K562 (cell line): ENCODE data around the gene CD46. TPM values are rescaled to one million over a fixed set of nuclear protein-coding genes. Genes with fewer than 3 reads are reported as not detected.

Experiments
- ARHGAP35 ChIP-seq: fragments of 450-650 bp; IDR thresholded peaks from 2 replicates; pipeline ENCODE4 v1.6.1; 2018; ENCODE audit not compliant: partially characterized antibody
- BRF1 ChIP-seq: IDR thresholded peaks from 3 replicates; pipeline ENCODE4 v1.6.1; 2011; ENCODE audit warnings: borderline replicate concordance, mild to moderate bottlenecking; ENCODE audit not compliant: insufficient read length; ENCODE audit errors: extremely low read depth
- CREBBP ChIP-seq: IDR thresholded peaks from one replicate; pipeline ENCODE4 v1.6.1; 2012; ENCODE audit warnings: low read depth, mild to moderate bottlenecking, control low read depth, inconsistent platforms, low read length
- CREM ChIP-seq: IDR thresholded peaks from 2 replicates; pipeline ENCODE4 v1.6.1; 2014; ENCODE audit warnings: antibody characterized with exemption, low read depth
- DNMT1 ChIP-seq: fragments of 450-650 bp; IDR thresholded peaks from 2 replicates; pipeline ENCODE4 v1.6.1; 2016; ENCODE audit warnings: antibody characterized with exemption, mild to moderate bottlenecking
- EHMT2 ChIP-seq: fragments of 450-650 bp; IDR thresholded peaks from 2 replicates; pipeline ENCODE4 v1.6.1; 2018; ENCODE audit warnings: antibody characterized with exemption
- ESRRA ChIP-seq: fragments of 450-650 bp; IDR thresholded peaks from 2 replicates; pipeline ENCODE4 v1.6.1; 2014; ENCODE audit warnings: low read depth, mild to moderate bottlenecking, moderate library complexity, borderline replicate concordance
- MAFK ChIP-seq: IDR thresholded peaks from 2 replicates; pipeline ENCODE4 v1.6.1; 2011; ENCODE audit warnings: low read length, improper control_type of control experiment
- MIER1 ChIP-seq: fragments of 450-650 bp; IDR thresholded peaks from 2 replicates; pipeline ENCODE4 v1.6.1; 2016; ENCODE audit warnings: antibody characterized with exemption, mild to moderate bottlenecking, low read depth
- MITF ChIP-seq: IDR thresholded peaks from 2 replicates; pipeline ENCODE4 v1.6.1; 2014; ENCODE audit warnings: antibody characterized with exemption
- MTA3 ChIP-seq: fragments of 450-650 bp; formaldehyde crosslinking; IDR thresholded peaks from 2 replicates; pipeline ENCODE4 v1.6.1; 2017; ENCODE audit warnings: mild to moderate bottlenecking, borderline replicate concordance
- PHB ChIP-seq: fragments of 250-450 bp; sonication (Bioruptor Pico); IDR thresholded peaks from 2 replicates; pipeline ENCODE4 v1.5.0; 2021
- PHF21A ChIP-seq: fragments of 450-650 bp; IDR thresholded peaks from 2 replicates; pipeline ENCODE4 v1.6.1; 2017; ENCODE audit warnings: low read depth, borderline replicate concordance
- PRMT5 ChIP-seq: sonication (generic); formaldehyde crosslinking; IDR thresholded peaks from 2 replicates; pipeline ENCODE4 v1.5.0; 2020; ENCODE audit warnings: missing genetic modification reagents
- RBBP5 ChIP-seq: fragments of 200-600 bp; sonication (generic); IDR thresholded peaks from 2 replicates; pipeline ENCODE4 v1.6.1; 2012; ENCODE audit warnings: borderline replicate concordance, mild to moderate bottlenecking, low read length, control low read depth, inconsistent platforms; ENCODE audit not compliant: insufficient read depth, poor library complexity, severe bottlenecking
- SFPQ ChIP-seq: fragments of 200-400 bp; formaldehyde crosslinking; IDR thresholded peaks from 2 replicates; pipeline ENCODE4 v1.6.1; 2017; ENCODE audit warnings: mild to moderate bottlenecking, low read depth, low read length, moderate library complexity
- SIN3A ChIP-seq, 2 experiments: fragments of 150-350 bp in 1 of 2; IDR thresholded peaks; 2 replicates each; pipeline ENCODE4 v1.6.1; 2011 to 2016; ENCODE audit warnings: borderline replicate concordance in 2 of 2, low read depth in 2 of 2, low read length in 2 of 2, mild to moderate bottlenecking in 2 of 2, moderate library complexity in 2 of 2; ENCODE audit not compliant: control insufficient read depth in 1 of 2
- SREBF1 ChIP-seq: fragments of 150-350 bp; IDR thresholded peaks from 2 replicates; pipeline ENCODE4 v1.6.1; 2014; ENCODE audit warnings: antibody characterized with exemption, low read depth, low read length, borderline replicate concordance
- SRF ChIP-seq, 2 experiments: fragments of 250-450, 450-650 bp in 1 of 2; sonication (Bioruptor Pico) in 1 of 2; sonication (generic) in 1 of 2; formaldehyde crosslinking; IDR thresholded peaks; 2 replicates each; pipeline versions ENCODE4 v1.5.0 to v1.5.1; 2020 to 2022; ENCODE audit warnings: mild to moderate bottlenecking in 1 of 2, missing genetic modification reagents in 1 of 2
- TEAD1 ChIP-seq, 2 experiments: fragments of 450-650 bp in 1 of 2; sonication (generic) in 1 of 2; formaldehyde crosslinking; IDR thresholded peaks; 2 replicates each; pipeline versions ENCODE4 v1.4.0 to v1.8.0; 2020 to 2022; ENCODE audit warnings: mild to moderate bottlenecking in 2 of 2, missing genetic modification reagents in 1 of 2
- ZNF124 ChIP-seq: sonication (generic); formaldehyde crosslinking; IDR thresholded peaks from 2 replicates; pipeline ENCODE4 v1.8.1; 2022; ENCODE audit warnings: missing genetic modification reagents
- ZNF253 ChIP-seq: fragments of 250-450 bp; sonication (Bioruptor Pico); conservative IDR thresholded peaks from 2 replicates; pipeline ENCODE4 v1.6.1; 2021; ENCODE audit warnings: mild to moderate bottlenecking
- ZNF398 ChIP-seq: fragments of 250-450 bp; sonication (Bioruptor Pico); IDR thresholded peaks from 2 replicates; pipeline ENCODE4 v1.8.0; 2021; ENCODE audit warnings: moderate library complexity, mild to moderate bottlenecking, inconsistent platforms
- polyA plus RNA-seq, 8 experiments: library from polyadenylated mRNA; depleted of rRNA in 4 of 8; stranded (reverse) in 5 of 8; unstranded in 3 of 8; fragments of >200 nt; fragmentation: Nextera tagmentation in 2 of 8; fragmentation: Illumina TruSeq in 1 of 8; extraction: Ambion mirVana in 2 of 8; extraction: Trizol in 1 of 8; gene quantifications; 2 replicates each; pipeline versions ENCODE4 v1.2.1 to v1.2.3, GENCODE V29; 2011 to 2014; ENCODE audit warnings: inconsistent platforms in 1 of 8, missing spikeins in 1 of 8
- total RNA-seq, 7 experiments: library from RNA; depleted of rRNA in 6 of 7; stranded (reverse); fragments of >200 nt in 6 of 7; fragmentation: Illumina TruSeq in 2 of 7; extraction: Trizol in 2 of 7; gene quantifications; 2 replicates each; pipeline versions ENCODE4 v1.2.1 to v1.2.3, GENCODE V29; 2011 to 2021; ENCODE audit warnings: low replicate concordance in 1 of 7

Gene CD46
- total and polyA plus RNA-seq, 9 of the 15 experiments (the other 6 are each of a cell fraction or from before 2014, with no cell fraction given) = 87.9 to 374 (median 156) TPM

GRCh38 chr1:207745839-207746767 lies 5.8 kb upstream of the CD46 start (continued):
- TF ChIP-seq SRF (CRISPR knock-in tag; IDR thresholded peaks at IDR 0.05) (0 out of 4 replicates have a peak, but pooled peaks of 1 of the 2 experiments have one; percentile 32), SIN3A (IDR thresholded peaks at IDR 0.05; ENCODE audit: borderline replicate concordance in 2 of 2, control insufficient read depth in 1 of 2, low read depth in 2 of 2, low read length in 2 of 2) (no peak), SFPQ (no peak), EHMT2 (peak; percentile 44; the same call in 1 of the 2 replicates), SREBF1 (no peak), MIER1 (no peak), MAFK (no peak), ESRRA (peak; percentile 68; the same call in 1 of the 2 replicates), PHF21A (no peak), PHB (CRISPR knock-in tag) (no peak), ZNF124 (CRISPR knock-in tag) (no peak), CREBBP (no peak), MITF (no peak), CREM (peak; percentile 42; the same call in 1 of the 2 replicates), PRMT5 (CRISPR knock-in tag) (no peak), BRF1 (no peak), ZNF398 (CRISPR knock-in tag) (no peak), RBBP5 (no peak), ZNF253 (no peak), DNMT1 (no peak), TEAD1 (CRISPR knock-in tag; IDR thresholded peaks at IDR 0.05) (peak; percentile 69 to 89), ARHGAP35 (no peak), MTA3 (0 out of 2 replicates have a peak, but pooled peaks have one; percentile 41)
